GM21737 (cell line): Measurements from ENCODE around the gene GMNC.
A peak's percentile ranks its signal among the peaks of the same experiment; 100 is the strongest.

ENCODE experiments used
- ATAC-seq: cut with Tn5 transposase; IDR thresholded peaks from one replicate; pipeline ENCODE4 v1.9.1; 2021; ENCODE audit warnings: mild to moderate bottlenecking, moderate library complexity; ENCODE audit not compliant: unreplicated experiment

GMNC gene

GRCh38 chr3:190853464-190853863 is 9.0 kb downstream of the GMNC start:
- ATAC-seq = no peak

DNA sequence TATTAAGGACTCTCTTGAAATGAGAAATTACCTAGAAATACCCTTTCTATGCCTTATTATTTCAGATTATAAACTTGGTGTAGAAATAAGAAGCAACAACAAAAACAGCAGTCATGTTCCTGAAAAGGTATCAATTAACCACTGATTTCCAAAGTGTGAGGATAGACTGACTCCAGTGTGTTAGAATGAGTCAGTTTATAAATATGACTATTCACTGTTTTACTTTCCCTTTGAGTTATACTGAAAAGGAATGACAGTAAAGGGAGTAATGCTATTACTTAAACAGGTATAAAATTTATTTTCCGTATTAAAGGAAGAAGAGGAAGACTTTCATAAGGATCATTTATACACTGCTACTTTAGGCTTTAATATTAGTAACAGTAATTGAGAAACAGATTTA is 12.9 kb downstream of the GMNC start:
- no peak for ATAC-seq

DNA sequence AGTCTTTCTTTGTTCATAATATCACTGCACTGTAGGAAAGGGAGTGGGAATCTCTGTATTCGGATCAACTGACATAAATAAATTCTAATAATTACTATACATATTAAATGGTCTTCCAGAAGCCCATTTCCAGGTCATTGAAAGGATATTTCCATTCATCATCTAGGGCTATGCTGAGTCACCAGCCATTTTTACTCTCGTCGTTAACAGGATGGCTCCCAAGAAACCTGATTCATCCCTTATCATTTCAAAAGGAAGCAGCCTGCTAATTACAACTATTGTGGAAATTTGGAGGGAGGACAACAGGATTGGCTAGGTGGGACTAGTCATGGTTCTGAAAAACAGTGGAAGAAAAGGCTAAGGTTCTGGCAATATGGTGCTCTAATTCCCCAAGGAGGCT is 13.6 kb downstream of the GMNC start:
- ATAC-seq = no peak

GRCh38 chr3:190847436-190847835 is 15.1 kb downstream of the GMNC start:
- no peak for ATAC-seq

- ATAC-seq = no peak
These were observed 22.3 kb downstream of the GMNC start for GRCh38 chr3:190840146-190840545.

DNA sequence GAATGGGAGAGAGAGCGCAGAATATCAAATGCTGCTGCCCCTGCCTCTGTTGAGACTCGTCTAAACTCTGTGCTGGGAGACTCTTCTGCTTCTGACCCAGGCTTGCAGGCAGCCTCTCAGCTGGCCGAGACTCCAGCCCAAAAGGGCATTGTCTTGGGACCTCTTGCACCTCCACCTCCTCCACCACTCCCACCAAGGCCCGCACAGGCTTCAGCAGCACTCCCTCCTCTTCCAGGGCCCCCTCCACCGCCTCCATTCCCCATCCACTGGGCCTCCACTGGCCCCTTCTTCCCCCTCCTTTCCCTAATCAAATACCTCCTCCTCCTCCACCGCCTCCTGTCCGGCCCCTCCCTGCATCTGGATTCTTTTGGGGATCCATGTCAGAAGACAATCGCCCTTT is 31.3 kb downstream of the GMNC start:
- ATAC-seq = no peak

DNA sequence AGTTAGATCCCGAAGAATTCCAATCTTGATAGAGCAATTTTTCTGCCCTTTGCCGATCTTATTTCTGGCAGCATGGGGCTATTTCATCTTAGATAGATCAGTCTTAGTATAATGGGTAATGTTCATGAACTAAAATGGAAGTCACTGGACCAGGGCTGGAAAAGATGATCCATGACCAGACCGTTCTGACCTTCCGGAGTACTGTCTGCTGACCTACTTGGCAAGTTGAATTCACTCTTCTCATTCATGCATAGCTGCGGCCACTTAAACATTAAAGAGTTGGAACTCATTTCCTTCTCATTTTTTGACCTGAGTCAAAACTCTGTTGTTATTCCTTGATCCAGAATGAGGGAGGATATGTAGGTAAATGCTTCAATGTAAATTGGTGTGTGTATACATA is 32.5 kb downstream of the GMNC start:
- ATAC-seq = no peak

GRCh38 chr3:190826018-190826417 is 36.5 kb downstream of the GMNC start:
- ATAC-seq = no peak

DNA sequence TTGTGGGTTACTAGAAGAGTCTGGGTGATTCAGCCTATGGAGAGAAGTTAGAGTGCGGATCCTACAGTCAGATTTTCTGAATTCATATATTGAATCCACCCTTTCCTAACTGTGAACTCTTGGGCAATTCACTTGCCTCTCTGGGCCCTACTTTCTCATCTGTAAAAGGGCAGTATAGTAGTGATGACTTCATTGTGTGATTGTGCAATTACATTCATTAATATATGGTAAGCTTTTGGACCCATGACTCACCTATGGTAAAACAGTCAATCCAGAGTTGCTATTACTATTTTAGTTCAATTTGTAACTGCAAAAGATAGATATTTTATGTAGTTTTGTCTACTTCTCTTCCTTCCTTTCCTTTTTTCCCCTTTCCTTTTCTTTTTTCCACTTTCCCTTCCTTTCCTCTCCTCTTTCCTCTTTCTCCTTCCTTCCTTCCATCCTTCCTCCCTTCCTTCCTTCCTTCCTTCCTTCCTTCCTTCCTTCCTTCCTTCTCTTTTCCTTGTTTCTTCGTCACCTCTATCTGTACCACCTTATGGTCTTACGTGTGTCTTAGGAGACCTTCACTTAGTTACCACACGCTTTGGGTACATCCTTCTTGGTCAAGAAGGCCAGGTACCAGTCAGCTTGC is 37.0 kb downstream of the GMNC start:
- no peak for ATAC-seq

GRCh38 chr3:190811775-190812480 is 50.6 kb downstream of the GMNC start:
- peak; percentile 73 for ATAC-seq

DNA sequence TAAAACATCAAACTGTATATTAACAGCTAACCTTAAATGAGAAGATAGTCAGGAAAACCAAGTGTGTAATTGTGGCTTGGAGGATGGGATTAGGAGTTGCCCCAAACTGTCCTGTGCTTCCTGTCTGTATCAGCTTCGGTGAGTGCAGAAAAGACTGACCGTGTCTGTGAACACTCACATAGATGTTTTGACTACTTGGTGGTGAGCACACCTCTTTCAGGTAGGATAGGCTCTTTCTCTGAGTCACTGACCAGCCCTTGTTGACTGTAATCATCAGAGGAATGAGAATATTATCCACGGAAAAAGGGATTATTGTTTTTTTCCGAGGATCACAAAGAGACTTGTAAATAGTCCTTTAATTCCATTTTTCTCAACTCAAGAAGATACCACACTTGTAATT is 51.5 kb downstream of the GMNC start:
- no peak for ATAC-seq

GRCh38 chr3:190809351-190809750 is 53.1 kb downstream of the GMNC start:
- ATAC-seq = no peak

DNA sequence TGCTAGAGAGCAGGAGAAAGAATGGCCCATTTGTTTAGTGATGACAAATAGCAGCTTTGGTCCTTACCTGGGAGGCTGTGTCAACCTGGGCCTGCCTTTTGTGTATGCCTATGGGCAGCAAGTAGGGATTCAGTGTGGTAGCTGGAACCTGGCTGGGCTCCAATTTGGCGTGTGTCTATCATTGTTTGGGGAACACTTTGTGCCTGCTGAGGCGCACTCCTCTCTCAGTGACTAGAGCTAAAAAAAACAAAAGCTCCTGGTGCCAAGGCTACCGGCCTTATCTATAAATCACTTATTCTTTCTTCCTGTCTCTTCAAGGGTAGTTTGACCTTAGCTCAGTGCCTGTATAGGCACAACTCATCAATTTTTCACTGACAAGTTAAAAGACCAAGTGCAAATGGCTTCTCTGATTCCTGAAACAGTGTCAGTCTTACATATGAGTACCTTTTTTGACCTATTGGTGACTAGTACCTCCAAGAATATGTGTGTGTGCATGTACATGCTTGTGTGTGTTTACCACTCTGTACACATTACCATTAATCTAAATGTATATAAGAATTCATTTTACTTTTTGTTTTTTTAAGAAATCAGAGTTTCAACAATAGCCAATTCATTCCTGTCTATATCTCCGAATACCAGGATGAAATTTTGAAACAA is 54.6 kb downstream of the GMNC start:
- ATAC-seq = no peak
